Measurements from ENCODE around the gene RCOR1.

The RCOR1 gene

GRCh38 chr14:102579696-102580549, 12.5 kb upstream of the RCOR1 start:
- Histone ChIP-seq H3K4me1 (ENCODE audit: insufficient read depth, low read length) (peaks cover 20% of the 10 kb centered on the region), H3K36me3 (ENCODE audit: insufficient read depth, low read length) (no peaks in the 10 kb centered on the region), H3K9me3 (ENCODE audit: control insufficient read depth, insufficient read depth, low read length) (no peaks in the 10 kb centered on the region), H3K9ac (ENCODE audit: low read depth, low read length) (no peak overlapping the region)

DNA sequence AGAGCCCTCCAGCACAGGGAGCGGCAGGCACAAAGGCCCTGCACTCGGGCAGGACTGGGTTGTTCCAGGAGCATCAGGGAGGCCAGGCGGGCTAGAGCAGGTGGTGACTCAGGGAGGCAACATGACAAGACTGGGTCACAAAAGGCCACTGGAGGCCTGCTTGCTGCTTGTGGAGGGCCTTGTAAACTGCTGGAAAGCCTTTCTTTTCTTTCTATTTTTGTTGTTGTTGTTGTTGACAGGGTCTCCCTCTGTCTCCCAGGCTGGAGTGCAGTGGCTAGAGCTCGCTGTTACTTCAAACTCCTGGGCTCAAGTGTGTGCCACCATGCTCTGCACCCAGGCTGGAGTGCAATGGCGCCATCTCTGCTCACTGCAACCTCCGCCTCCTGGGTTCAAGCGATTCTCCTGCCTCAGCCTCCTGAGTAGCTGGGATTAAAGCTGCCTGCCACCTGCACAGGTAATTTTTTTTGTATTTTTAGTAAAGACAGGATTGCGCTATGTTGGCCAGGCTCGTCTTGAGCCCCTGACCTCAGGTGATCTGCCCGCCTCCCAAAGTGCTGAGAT, 11.8 kb upstream of the RCOR1 start:
- Histone ChIP-seq H3K9me3 (ENCODE audit: control insufficient read depth, insufficient read depth, low read length) (no peaks in the 10 kb centered on the region), H3K36me3 (ENCODE audit: insufficient read depth, low read length) (no peaks in the 10 kb centered on the region), H3K9ac (ENCODE audit: low read depth, low read length) (no peak overlapping the region), H3K4me1 (ENCODE audit: insufficient read depth, low read length) (peaks cover 21% of the 10 kb centered on the region)

DNA sequence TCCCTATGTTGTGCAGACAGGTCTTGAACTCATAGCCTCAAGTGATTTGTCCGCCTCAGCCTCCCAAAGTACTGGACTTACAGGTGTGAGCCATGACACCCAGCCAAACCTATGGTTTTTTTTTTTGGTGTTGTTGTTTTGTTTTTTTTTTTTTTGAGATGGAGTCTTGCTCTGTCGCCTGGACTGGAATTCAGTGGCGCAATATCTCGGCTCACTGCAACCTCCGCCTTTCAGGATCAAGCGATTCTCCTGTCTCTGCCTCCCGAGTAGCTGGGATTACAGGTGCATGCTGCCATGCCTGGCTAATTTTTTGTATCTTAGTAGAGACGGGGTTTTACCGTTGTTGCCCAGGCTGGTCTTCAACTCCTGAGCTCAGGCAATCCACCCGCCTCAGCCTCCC, 11.3 kb upstream of the RCOR1 start:
- no peak overlapping the region for H3K9ac ChIP-seq (ENCODE audit: low read depth, low read length)
- H3K4me1 ChIP-seq (ENCODE audit: insufficient read depth, low read length): peaks cover 24% of the 10 kb centered on the region
- H3K36me3 ChIP-seq (ENCODE audit: insufficient read depth, low read length): no peaks in the 10 kb centered on the region
- no peaks in the 10 kb centered on the region for H3K9me3 ChIP-seq (ENCODE audit: control insufficient read depth, insufficient read depth, low read length)

DNA sequence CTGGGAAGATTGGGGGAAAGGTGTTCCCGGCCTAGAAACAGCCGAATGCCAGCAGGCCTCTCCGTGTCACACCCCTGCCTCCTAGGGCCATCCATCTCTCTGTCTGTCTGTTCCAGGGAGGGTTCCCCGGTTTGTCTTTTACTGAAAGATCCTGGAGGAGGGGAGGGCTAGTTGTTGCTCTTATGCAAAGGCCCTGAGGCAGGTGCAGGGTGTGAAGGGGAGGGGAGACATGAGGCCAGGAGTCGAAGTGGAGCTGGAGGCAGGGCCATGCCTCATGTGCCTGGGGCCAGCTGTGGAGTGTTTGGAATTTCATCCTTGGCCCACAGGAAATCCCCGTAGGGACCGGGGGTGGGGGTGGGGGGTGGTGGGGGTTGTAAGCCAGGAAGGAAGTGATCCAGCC, 8.7 kb upstream of the RCOR1 start:
- Histone ChIP-seq H3K4me1 (ENCODE audit: insufficient read depth, low read length) (peaks cover 28% of the 10 kb centered on the region), H3K9me3 (ENCODE audit: control insufficient read depth, insufficient read depth, low read length) (no peaks in the 10 kb centered on the region), H3K36me3 (ENCODE audit: insufficient read depth, low read length) (no peaks in the 10 kb centered on the region), H3K9ac (ENCODE audit: low read depth, low read length) (no peak overlapping the region)

DNA sequence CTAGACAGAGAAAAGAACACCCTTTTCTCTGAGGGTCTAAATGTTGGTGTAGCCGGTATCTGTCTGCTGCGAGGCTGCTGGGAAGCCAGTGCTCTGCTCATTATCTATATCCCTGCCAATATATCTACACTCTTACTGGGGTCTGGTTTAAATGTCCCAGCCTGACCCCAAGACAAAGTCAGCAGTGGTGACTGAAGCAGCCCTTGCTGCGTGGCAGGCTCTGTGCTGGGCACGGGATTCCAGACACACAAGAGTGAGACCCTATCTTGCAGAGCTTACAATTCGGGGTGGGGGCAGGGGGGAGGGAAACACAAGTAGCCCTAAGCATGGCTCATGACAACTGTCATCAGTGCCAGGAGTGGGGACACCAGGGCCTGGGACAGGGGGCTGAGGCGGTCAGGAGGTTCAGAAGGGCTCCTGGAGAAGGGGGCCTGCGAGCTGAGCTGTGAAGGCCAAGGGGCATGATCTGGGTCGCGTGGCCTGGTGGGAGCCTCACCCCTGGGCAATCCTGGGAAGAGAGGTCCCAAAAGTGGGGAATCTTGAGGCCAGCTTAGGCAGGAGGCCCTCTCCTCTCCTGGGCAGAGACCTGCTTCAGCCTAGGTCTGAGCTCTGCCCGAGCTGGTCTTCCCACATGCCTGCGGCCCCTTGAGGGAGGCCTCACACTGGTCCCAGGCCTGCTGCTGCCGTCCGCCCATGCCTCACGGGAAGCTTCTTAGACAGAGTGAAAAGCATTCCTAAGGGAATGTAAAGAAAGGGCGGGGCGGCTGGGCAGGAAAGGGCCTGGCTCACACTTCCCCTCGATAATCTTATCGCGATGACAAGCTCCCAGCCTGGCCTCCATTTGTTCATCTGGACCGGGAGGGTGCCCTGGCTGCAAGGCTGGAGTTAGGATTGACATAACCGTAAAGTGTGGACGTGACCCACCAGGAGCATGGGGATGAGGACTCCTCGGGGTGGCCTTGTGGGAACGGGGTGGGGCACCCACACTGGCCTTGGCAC, 7.3 kb upstream of the RCOR1 start:
- peaks cover 34% of the 10 kb centered on the region for H3K4me1 ChIP-seq (ENCODE audit: insufficient read depth, low read length)
- H3K9ac ChIP-seq (ENCODE audit: low read depth, low read length): no peak overlapping the region
- no peaks in the 10 kb centered on the region for H3K36me3 ChIP-seq (ENCODE audit: insufficient read depth, low read length)
- H3K9me3 ChIP-seq (ENCODE audit: control insufficient read depth, insufficient read depth, low read length): no peaks in the 10 kb centered on the region

GRCh38 chr14:102586420-102587104, 5.9 kb upstream of the RCOR1 start:
- Histone ChIP-seq H3K36me3 (ENCODE audit: insufficient read depth, low read length) (no peaks in the 10 kb centered on the region), H3K9ac (ENCODE audit: low read depth, low read length) (no peak overlapping the region), H3K4me1 (ENCODE audit: insufficient read depth, low read length) (peaks cover 35% of the 10 kb centered on the region)

GRCh38 chr14:102588821-102589220, 3.6 kb upstream of the RCOR1 start:
- H3K36me3 ChIP-seq (ENCODE audit: insufficient read depth, low read length): no peaks in the 10 kb centered on the region
- peaks cover 35% of the 10 kb centered on the region for H3K4me1 ChIP-seq (ENCODE audit: insufficient read depth, low read length)
- no peak overlapping the region for H3K9ac ChIP-seq (ENCODE audit: low read depth, low read length)
- H3K9me3 ChIP-seq (ENCODE audit: control insufficient read depth, insufficient read depth, low read length): no peaks in the 10 kb centered on the region

More at GRCh38 chr14:102586420-102587104, 5.9 kb upstream of the RCOR1 start:
- no peaks in the 10 kb centered on the region for H3K9me3 ChIP-seq (ENCODE audit: control insufficient read depth, insufficient read depth, low read length)

- no peaks in the 10 kb centered on the region for H3K36me3 ChIP-seq (ENCODE audit: insufficient read depth, low read length)
- H3K4me1 ChIP-seq (ENCODE audit: insufficient read depth, low read length): peaks cover 30% of the 10 kb centered on the region
- no peaks in the 10 kb centered on the region for H3K9me3 ChIP-seq (ENCODE audit: control insufficient read depth, insufficient read depth, low read length)
- no peak overlapping the region; the same call in 1 of the 2 replicates for H3K9ac ChIP-seq (ENCODE audit: low read depth, low read length)
Observed at GRCh38 chr14:102589761-102590290, 2.6 kb upstream of the RCOR1 start.

GRCh38 chr14:102590667-102591099, 1.8 kb upstream of the RCOR1 start:
- H3K4me1 ChIP-seq (ENCODE audit: insufficient read depth, low read length): peaks cover 29% of the 10 kb centered on the region
- no peaks in the 10 kb centered on the region for H3K36me3 ChIP-seq (ENCODE audit: insufficient read depth, low read length)
- peak overlapping the region; percentile 88 for H3K9ac ChIP-seq (ENCODE audit: low read depth, low read length)
- no peaks in the 10 kb centered on the region for H3K9me3 ChIP-seq (ENCODE audit: control insufficient read depth, insufficient read depth, low read length)

- Histone ChIP-seq H3K36me3 (ENCODE audit: insufficient read depth, low read length) (no peaks in the 10 kb centered on the region), H3K4me1 (ENCODE audit: insufficient read depth, low read length) (peaks cover 26% of the 10 kb centered on the region), H3K9me3 (ENCODE audit: control insufficient read depth, insufficient read depth, low read length) (no peaks in the 10 kb centered on the region), H3K9ac (ENCODE audit: low read depth, low read length) (peak overlapping the region; percentile 88)
Observed at GRCh38 chr14:102591372-102591943, 991 bp upstream of the RCOR1 start.

- peaks cover 26% of the 10 kb centered on the region for H3K4me1 ChIP-seq (ENCODE audit: insufficient read depth, low read length)
- H3K9ac ChIP-seq (ENCODE audit: low read depth, low read length): peak overlapping the region; percentile 74; the same call in 1 of the 2 replicates
- no peaks in the 10 kb centered on the region for H3K36me3 ChIP-seq (ENCODE audit: insufficient read depth, low read length)
- H3K9me3 ChIP-seq (ENCODE audit: control insufficient read depth, insufficient read depth, low read length): no peaks in the 10 kb centered on the region
Observed at GRCh38 chr14:102592763-102593060, 263 bp downstream of the RCOR1 start.

GRCh38 chr14:102593061-102593824, 794 bp downstream of the RCOR1 start:
- H3K36me3 ChIP-seq (ENCODE audit: insufficient read depth, low read length): no peaks in the 10 kb centered on the region
- peak overlapping the region; percentile 74 for H3K9ac ChIP-seq (ENCODE audit: low read depth, low read length)
- no peaks in the 10 kb centered on the region for H3K9me3 ChIP-seq (ENCODE audit: control insufficient read depth, insufficient read depth, low read length)
- peaks cover 26% of the 10 kb centered on the region for H3K4me1 ChIP-seq (ENCODE audit: insufficient read depth, low read length)

GRCh38 chr14:102593825-102594137, 1.3 kb downstream of the RCOR1 start:
- Histone ChIP-seq H3K36me3 (ENCODE audit: insufficient read depth, low read length) (no peaks in the 10 kb centered on the region), H3K4me1 (ENCODE audit: insufficient read depth, low read length) (peaks cover 22% of the 10 kb centered on the region), H3K9me3 (ENCODE audit: control insufficient read depth, insufficient read depth, low read length) (no peaks in the 10 kb centered on the region), H3K9ac (ENCODE audit: low read depth, low read length) (peak overlapping the region; percentile 74)
